NOMO-1 treated with DMSO at 0.1 percent for 48 hours (cell line): ENCODE measurements around the gene ECM1.

ENCODE experiments used
- DNase-seq: peaks from one replicate; lab custom pipeline; 2025; ENCODE audit not compliant: unreplicated experiment; lab: John Stamatoyannopoulos, UW

Gene ECM1

GRCh38 chr1:150511985-150512660 is 4.2 kb downstream of the ECM1 start:
- DNase-seq = no peak

GRCh38 chr1:150512846-150513245 is 4.9 kb downstream of the ECM1 start:
- DNase-seq = no peak

GRCh38 chr1:150513351-150513791 is 5.5 kb downstream of the ECM1 start:
- no peak for DNase-seq

- DNase-seq = no peak
Measured at GRCh38 chr1:150514260-150514659, 6.4 kb downstream of the ECM1 start.

- DNase-seq = no peak
Measured at GRCh38 chr1:150514913-150515327, 7.0 kb downstream of the ECM1 start.

- peak; percentile 94 for DNase-seq
Measured at GRCh38 chr1:150515328-150516049, 7.6 kb downstream of the ECM1 start, which contains the start of gene FALEC. TSS of gene FALEC (plus strand) at chr1:150515752.

GRCh38 chr1:150516050-150516591 is 8.2 kb downstream of the ECM1 start:
- peak; percentile 2 for DNase-seq

- DNase-seq = peak; percentile 13
Measured at GRCh38 chr1:150516616-150517015, 8.7 kb downstream of the ECM1 start.

GRCh38 chr1:150521196-150521968 is 13.5 kb downstream of the ECM1 start:
- DNase-seq = peak; percentile 20

- DNase-seq = no peak
Measured at GRCh38 chr1:150525348-150525747, 17.4 kb downstream of the ECM1 start.

GRCh38 chr1:150528196-150528595 is 20.3 kb downstream of the ECM1 start:
- no peak for DNase-seq

- no peak for DNase-seq
Measured at GRCh38 chr1:150529017-150529416, 21.1 kb downstream of the ECM1 start.

GRCh38 chr1:150530491-150531159 is 22.7 kb downstream of the ECM1 start:
- DNase-seq = no peak

- DNase-seq = no peak
Measured at GRCh38 chr1:150532860-150533259, 25.0 kb downstream of the ECM1 start.

GRCh38 chr1:150534002-150534401 is 26.1 kb downstream of the ECM1 start:
- no peak for DNase-seq

GRCh38 chr1:150535511-150536287 is 27.8 kb downstream of the ECM1 start:
- DNase-seq = no peak

GRCh38 chr1:150536836-150537731 is 29.2 kb downstream of the ECM1 start:
- no peak for DNase-seq

GRCh38 chr1:150537732-150538684 is 30.1 kb downstream of the ECM1 start:
- no peak for DNase-seq
